ENCODE measurements around the gene LRRC8E.

DNA sequence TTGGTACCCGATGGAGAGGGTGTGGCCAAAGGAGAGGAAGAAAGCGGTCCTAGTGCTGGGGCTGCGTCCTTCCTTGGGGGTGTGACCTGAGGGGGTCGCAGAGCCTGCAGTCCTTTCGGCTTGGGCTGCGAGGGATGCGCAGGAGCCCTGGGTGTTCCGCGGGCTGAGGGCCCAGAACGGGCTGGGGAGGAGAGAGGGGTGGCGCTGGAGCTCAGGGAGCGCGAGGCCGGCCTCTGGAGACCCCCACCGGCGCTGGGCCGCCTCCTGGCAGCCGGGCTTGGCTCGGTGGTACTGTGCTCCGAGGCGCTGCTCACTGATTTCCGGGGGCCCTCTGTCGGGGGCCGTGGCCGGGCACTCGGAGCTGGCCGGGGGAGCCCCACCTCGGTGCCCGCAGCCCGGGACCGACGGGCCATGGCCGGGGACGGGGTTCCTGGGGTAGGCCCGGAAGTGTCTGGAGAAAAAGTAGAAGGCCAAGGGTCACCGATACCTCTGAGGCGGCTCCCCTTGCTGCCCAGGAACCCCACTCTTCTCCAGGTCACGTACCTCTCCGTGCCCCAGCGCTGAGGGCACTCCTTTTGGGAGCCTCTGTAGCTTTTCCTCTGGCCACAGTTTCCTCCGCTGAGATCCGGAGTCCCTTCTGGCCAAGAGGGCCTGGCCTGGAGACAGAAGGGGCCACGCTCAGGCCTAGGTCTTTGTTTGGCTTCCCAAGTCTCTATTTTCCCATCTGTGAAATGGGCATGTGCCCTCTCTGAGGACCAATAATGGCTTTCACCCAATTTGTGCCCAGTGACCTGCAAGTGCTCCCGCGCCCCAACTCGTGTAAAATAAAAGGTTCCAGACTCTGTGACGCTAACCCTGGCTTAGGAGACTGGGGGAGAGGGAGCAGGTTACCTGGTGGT, 15.8 kb upstream of the LRRC8E start:
- TF ChIP-seq POLR2A (IDR thresholded peaks at IDR 0.05) = no peak
- TF ChIP-seq, protein P1, sequence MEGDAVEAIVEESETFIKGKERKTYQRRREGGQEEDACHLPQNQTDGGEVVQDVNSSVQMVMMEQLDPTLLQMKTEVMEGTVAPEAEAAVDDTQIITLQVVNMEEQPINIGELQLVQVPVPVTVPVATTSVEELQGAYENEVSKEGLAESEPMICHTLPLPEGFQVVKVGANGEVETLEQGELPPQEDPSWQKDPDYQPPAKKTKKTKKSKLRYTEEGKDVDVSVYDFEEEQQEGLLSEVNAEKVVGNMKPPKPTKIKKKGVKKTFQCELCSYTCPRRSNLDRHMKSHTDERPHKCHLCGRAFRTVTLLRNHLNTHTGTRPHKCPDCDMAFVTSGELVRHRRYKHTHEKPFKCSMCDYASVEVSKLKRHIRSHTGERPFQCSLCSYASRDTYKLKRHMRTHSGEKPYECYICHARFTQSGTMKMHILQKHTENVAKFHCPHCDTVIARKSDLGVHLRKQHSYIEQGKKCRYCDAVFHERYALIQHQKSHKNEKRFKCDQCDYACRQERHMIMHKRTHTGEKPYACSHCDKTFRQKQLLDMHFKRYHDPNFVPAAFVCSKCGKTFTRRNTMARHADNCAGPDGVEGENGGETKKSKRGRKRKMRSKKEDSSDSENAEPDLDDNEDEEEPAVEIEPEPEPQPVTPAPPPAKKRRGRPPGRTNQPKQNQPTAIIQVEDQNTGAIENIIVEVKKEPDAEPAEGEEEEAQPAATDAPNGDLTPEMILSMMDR (IDR thresholded peaks at IDR 0.05) = no peak

All from uterus (tissue), 2 donors.